GM21528 (cell line): ENCODE data around the gene C9orf43.

Source experiments
- ATAC-seq: cut with Tn5 transposase; IDR thresholded peaks from one replicate; pipeline ENCODE4 v1.9.1; 2021; ENCODE audit warnings: mild to moderate bottlenecking, moderate library complexity; ENCODE audit not compliant: unreplicated experiment, low FRiP score

Gene C9orf43

DNA sequence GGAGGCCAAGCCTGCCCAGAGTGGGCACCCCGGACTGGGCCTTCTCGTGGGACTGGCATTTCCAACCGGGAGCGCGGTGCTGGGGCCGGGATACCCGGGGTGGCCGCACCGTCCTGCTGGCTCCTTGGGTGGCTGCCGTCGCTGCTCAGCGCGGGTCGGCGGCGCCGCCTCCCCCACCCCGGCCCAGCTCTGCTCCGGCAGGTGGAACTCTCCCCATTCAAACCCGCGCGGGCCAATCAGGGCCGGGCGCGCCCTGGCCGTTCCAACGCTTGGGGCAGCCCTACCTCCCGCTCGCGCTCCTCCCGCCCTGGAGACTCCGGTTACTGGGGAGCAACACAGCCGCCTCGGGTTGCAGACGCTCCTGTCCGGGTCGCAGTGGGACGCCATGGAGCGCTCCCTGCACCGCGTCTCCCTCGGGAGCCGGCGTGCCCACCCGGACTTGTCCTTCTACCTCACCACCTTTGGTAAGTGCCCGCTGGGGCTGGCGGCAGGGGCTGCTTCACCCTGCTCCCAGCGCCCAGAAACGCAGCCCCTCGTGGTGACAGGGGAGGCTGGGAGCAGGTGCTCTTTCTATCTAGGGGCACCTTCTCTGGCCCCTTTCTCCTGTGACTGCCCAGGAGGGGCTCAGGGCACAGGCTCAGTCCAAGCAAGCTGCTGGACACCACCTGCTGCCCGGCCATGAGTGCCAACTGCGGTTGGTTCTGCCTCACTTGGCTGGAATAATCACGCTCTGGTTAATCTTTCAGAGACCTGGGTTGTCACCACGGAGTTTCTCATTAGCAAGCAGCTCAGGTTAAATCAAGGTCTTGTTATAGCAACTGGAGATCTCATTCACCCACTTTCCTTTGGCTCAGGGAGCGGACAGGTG is 53.1 kb downstream of the C9orf43 start, which contains the start of gene RGS3:
RGS3 (plus strand) TSS at position 310 of the 868 bp plus-strand sequence; CDS start at position 386, 76 bp downstream.
- no peak for ATAC-seq

DNA sequence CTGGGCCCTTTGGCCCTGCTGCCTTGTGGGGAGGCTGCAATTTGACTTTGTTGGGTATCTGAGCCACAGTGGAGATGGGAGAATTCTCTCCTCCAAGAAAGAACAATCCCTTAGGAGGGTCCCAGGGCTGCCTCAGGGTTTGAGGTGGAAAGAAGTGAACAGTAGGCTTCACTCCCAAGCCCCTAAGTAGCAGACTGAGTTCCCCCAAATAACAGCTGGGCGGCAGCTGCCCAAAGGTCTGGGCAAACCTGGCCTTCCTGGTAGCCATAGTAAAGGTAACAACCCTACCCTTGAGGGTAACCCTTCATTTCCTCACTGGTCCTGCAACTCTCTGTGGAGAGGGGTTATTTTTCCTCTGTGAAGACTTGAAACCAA is 53.7 kb downstream of the C9orf43 start:
- no peak for ATAC-seq

DNA sequence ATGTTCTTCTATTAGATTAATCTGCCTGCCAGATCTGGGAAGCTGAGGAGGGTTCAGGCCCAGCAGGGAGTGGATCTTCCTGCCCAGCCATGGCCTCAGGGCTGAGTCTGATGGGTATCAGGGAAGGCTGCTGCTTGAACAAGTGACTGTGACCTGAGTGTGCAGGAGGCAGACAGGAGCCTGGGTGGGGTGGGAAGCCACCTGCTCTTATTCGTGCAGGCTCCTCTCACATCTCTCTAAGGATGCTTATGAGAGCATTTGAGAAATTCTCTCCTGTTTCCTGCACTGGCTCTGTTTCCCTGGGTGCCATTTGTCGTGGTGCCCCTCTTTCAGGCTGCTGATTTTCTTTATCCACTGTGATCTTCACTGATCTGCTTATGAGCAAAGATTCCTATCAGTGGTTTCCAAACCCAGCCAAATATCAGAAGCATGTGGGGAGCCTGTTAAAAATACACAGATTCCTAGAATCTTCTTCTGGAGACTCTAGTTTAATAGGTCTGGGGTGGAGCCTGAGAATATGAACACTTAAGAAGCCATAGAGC is 55.1 kb downstream of the C9orf43 start:
- no peak for ATAC-seq

DNA sequence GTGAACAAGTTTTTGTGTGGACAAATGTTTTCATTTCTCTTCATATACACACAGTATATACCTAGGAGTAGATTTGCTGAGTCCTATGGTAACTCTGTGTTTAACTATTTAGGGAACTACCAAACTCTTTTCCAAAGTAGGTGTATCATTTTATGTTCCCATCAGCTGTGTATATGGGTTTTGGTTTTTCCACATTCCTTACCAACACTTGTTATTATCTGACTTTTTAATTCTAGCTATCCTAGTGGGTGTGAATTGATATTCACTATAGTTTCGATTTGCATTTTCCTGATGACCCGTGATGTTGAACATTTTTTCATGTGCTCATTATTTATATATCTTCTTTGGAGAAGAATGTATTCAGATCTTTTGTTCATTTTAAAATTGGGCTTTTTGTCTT is 56.6 kb downstream of the C9orf43 start:
- ATAC-seq: no peak

DNA sequence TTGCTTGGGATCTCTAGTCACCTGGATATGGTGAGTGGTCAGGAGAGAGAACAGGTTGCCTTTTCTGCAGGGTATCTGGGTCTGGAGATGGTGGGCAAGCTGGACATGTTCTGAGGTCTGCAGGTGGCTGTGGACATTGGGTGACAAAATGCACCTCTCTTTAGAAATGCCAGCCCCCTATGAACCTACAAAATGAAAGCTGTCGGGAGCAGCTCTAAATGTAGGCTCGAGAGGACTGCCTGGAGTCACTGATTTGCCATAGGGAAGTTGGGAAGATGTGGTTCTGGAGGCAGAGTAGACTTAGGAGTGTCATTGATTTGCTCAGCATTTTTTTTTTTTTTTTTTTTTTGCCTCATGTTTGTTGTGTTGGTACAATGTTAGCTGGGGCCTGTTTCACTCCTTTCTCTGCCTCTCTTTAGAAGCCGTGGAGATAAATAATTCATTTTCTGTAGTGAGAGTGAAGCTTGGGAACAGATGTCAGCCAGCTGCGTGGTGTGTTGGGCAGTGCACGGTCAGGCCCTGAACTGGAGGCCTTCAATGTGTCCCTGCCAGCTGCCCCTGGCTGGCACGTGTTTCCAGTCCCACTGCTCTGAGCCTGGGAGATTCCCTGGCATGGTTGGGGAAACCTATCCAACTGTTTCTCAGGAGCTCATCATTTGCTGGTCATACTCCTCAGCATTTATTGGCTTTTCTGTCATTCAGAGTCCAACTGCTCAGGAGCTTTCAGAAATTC is 58.3 kb downstream of the C9orf43 start:
- ATAC-seq: no peak

DNA sequence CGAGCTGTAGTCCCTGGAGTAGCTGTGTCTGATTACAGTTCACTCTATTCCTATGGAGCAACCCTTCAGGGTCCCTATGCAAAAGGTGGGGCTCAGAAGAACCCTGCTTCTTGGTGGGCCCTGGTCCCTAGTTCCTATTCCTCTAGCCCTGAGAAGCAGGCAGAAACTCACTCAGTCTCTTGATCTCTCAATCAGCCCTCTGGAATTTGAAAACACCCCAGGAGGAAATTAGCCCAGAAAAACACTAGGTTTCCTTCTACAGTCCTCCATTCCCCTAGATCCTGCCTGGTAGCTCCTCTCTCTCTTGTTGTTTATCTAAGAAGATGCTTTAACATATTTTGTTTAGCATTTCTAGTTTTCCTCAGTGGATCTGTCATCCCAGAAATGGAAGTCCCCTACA is 60.6 kb downstream of the C9orf43 start:
- no peak for ATAC-seq

DNA sequence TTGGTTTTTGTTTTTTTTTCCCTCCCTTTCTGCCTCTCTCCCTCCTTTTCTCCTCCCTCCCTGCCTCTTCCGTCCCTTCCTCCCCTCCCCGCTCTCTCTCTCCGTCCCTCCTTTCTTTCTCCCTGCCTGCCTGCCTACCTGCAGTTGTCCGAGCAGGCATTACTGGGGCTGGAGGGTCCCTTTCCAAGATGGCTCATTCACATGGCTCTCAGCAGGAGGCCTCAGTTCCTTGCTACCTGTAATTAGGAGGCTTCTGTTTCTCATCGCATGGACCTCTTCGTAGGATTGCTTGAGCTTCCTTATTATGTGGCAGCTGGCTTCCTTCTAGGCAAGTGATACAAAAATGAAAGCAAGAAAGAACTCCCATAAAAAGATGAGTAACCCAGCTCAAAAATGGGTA is 61.0 kb downstream of the C9orf43 start:
- no peak for ATAC-seq

DNA sequence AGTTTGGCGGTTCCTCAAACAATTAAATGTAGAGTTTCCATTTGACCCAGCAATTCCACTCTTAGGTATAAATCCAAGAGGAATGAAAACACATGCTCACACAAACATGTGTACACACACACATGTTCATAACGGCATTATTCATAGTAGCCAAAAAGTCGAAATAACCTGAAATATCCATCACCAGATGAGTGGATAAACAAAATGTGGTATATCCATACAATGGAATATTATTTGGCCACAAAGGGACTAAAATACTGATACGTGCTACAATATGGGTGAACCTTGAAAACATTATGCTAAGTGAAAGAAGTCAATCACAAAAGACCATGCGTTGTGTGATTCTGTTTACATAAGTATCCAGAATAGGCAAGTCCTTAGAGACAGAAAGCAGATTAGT is 61.7 kb downstream of the C9orf43 start:
- no peak for ATAC-seq

DNA sequence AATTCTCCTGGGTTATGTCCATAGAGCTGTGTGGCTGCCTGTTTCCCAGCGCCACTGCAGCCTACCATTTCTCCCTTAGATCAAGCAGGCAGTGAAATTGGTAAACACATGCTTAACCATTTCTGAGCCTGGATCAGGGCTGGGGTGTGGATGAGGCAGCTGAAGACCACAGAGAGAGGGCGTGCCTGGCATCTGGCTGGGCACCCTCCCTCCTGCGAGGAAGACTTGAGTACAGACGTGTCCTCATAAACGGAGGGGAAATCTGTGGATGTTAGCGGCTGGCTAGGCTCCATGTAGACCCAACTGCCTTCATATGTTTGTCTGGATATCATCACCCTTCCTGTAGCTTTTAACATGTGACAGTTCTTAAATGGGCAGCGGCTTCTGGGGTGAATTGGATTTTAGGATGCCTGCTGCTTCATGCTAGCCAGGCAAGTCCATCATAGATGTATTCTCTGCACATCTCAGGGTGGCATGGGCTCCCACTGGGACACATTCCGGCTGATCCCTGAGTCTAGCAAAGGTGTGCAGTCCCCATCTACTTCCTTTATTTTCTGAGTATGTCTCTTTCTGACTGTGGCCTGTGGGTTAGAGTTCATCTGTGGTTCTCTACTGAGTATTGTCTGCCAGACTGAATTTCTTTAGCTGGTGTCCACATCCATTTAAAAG is 63.9 kb downstream of the C9orf43 start:
- ATAC-seq: no peak

DNA sequence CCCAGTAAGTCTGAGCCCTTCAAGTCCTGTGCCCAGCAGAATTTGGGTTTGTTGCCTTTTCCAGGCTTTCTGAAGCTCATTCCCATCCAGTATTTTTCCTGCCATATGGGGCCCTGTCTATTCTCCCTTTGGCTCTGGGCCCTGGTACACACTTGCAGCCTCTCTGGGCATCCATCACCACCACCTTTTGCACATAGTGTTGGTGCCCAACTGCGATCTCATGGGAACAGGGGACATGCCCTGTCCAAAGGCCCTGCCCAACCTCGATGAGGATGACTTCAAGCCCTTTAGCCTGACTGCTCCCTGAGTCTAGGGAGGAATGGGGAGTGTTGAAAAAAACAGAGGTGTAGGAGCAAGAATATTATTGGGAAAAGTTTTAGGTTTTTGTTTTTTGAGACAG is 64.5 kb downstream of the C9orf43 start:
- no peak for ATAC-seq

DNA sequence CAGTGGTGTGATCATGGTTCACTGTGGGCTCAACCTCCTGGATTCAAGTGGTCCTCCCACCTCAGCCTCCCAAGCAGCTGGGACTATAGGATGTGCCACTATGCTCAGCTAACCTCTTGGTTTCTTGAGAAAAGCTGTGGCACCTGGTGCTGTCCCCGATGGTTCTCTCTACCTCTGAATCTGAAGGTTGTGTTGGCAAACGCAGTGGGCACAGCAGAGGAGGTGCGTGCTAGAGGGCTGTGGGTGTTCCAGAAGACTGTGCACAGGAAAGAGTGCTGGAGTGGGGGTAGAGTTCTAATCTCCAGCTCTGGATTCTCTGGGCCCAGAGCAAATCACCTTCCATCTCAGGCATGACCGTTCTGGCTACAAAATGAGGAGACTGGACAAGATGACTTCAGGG is 65.4 kb downstream of the C9orf43 start:
- no peak for ATAC-seq

DNA sequence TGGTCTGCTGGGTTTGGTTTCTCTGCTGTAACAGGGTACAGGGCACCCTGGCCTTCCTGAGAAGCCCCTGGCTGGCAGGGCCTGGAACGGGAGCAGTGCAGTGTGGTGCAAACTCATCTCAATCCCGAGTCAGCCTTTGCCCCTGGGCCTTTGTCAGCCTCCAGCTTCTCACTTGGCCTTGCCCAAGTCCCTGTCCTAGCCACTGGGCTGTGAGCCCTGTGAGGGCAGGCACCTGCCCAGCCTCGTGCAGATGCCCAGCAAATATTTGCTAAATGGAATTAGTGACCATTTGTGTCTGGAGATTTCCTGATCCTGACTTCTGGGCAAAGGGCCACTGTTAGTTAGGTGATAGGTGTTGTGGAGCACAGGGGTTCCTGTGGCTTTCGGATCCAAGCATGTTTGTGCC is 66.0 kb downstream of the C9orf43 start:
- ATAC-seq: no peak

DNA sequence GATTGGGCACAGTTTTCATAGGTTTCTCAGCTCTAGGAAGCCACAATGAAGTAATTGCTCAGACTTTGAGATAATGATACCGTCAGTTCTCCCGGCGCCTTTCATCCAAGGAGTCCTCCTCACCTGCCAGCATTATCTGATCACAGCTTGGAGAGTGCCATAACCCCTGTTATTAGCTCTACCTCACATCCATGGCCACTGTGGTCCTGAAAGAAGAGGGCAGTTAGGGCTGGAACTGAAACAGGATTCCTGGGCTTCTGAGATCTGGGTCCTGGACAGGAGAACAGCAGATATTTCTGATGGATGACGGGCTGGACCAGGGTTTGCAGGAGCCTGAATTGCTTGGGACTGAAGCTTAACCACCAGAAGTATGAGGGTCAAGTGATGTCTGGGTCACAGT is 66.5 kb downstream of the C9orf43 start:
- ATAC-seq: no peak

DNA sequence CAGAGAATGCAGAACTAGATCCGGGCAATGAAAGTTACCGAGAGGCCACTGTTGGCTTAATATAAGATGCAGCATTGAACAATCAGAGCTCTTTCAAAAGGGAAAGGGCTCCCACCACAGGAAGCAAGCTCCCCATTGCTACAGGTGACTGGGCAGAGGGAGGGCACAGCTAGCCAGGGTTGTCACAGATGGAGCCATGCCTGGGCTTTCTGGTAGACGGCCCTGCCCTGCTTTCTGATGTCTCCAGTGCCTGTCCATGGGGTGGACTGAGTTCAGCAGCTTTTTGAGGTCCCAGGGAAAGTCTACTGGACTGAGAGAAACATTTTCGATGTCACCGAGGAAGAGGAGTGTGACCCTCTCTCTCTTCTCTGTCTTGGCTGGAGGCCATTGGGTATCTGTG is 67.1 kb downstream of the C9orf43 start:
- no peak for ATAC-seq

DNA sequence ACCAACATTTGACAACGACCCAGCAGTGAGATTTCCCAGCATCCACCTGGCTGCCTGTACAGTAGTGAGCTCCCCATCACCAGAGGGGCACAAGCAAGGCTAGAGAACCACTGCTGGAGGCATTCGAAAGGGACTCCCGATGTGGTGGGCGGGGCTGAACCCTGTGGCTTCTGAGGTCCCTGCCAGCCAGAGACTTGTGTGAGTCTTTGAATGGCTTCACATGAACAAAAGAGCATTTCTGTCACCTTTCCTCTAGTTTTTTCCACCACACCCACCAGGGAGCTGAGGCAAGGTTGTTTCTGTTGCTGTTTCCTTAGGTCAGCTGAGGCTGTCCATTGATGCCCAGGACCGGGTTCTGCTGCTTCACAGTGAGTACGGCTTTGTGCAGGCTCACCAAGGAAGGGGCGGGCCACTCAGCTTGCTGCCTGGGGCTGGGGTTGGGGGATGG is 68.7 kb downstream of the C9orf43 start:
- ATAC-seq: no peak
